GM23248 (cell line): ENCODE data around the gene ARHGEF37. TPM values are rescaled to one million over a fixed set of nuclear protein-coding genes. Genes with fewer than 3 reads are reported as not detected.

Experiments used
- DNase-seq: peaks from one replicate; pipeline ENCODE4 v3.0.0-alpha.2; 2015
- H2AFZ ChIP-seq: fragments of 200-600 bp; sonication (generic); 2 replicates; pipeline ENCODE4 v1.6.1; 2016; ENCODE audit warnings: antibody characterized with exemption
- H3F3A ChIP-seq: fragments of 200-600 bp; sonication (generic); 2 replicates; pipeline ENCODE4 v1.6.1; 2016; ENCODE audit warnings: mild to moderate bottlenecking, antibody characterized with exemption, mixed run types; ENCODE audit not compliant: insufficient read depth
- H3K27ac ChIP-seq: fragments of 200-600 bp; sonication (generic); 2 replicates; pipeline ENCODE4 v1.5.1; 2016; ENCODE audit warnings: mild to moderate bottlenecking
- H3K27me3 ChIP-seq: fragments of 200-600 bp; sonication (generic); replicated peaks from 2 replicates; pipeline ENCODE4 v1.6.1; 2016; ENCODE audit warnings: mild to moderate bottlenecking; ENCODE audit not compliant: insufficient read depth
- H3K36me3 ChIP-seq: fragments of 200-600 bp; sonication (generic); 2 replicates; pipeline ENCODE4 v1.6.1; 2016; ENCODE audit warnings: low read depth, mild to moderate bottlenecking
- H3K4me1 ChIP-seq: fragments of 200-600 bp; sonication (generic); 2 replicates; pipeline ENCODE4 v1.6.1; 2016; ENCODE audit warnings: mild to moderate bottlenecking; ENCODE audit not compliant: insufficient read depth
- H3K4me2 ChIP-seq: fragments of 200-600 bp; sonication (generic); one replicate; pipeline ENCODE4 v1.6.1; 2016; ENCODE audit warnings: mild to moderate bottlenecking; ENCODE audit not compliant: unreplicated experiment
- H3K4me3 ChIP-seq: fragments of 200-600 bp; sonication (generic); 2 replicates; pipeline ENCODE4 v1.5.1; 2016; ENCODE audit warnings: mild to moderate bottlenecking
- H3K79me2 ChIP-seq: fragments of 200-600 bp; sonication (generic); 2 replicates; pipeline ENCODE4 v1.6.1; 2016; ENCODE audit warnings: mild to moderate bottlenecking; ENCODE audit not compliant: insufficient read depth
- H3K9ac ChIP-seq: fragments of 200-600 bp; sonication (generic); 2 replicates; pipeline ENCODE4 v1.6.1; 2016; ENCODE audit warnings: mild to moderate bottlenecking
- H3K9me2 ChIP-seq: fragments of 200-600 bp; sonication (generic); 2 replicates; pipeline ENCODE4 v1.6.1; 2016; ENCODE audit warnings: mixed run types, mild to moderate bottlenecking, moderate library complexity; ENCODE audit not compliant: insufficient read depth
- H3K9me3 ChIP-seq: fragments of 200-600 bp; sonication (generic); one replicate; pipeline ENCODE4 v1.6.1; 2017; ENCODE audit warnings: low read depth
- H4K20me1 ChIP-seq: fragments of 200-600 bp; sonication (generic); 2 replicates; pipeline ENCODE4 v1.6.0; 2016; ENCODE audit not compliant: insufficient read depth
- EZH2 ChIP-seq: fragments of 200-600 bp; sonication (generic); IDR thresholded peaks from 2 replicates; pipeline ENCODE4 v1.6.1; 2018; ENCODE audit warnings: antibody characterized with exemption, mild to moderate bottlenecking; ENCODE audit not compliant: insufficient read depth, poor library complexity, severe bottlenecking
- EZH2phosphoT487 ChIP-seq: fragments of 200-600 bp; sonication (generic); IDR thresholded peaks from 2 replicates; pipeline ENCODE4 v1.6.1; 2018; ENCODE audit warnings: antibody characterized with exemption, moderate library complexity, mild to moderate bottlenecking, low read depth; ENCODE audit not compliant: insufficient read depth
- WGBS, 2 experiments: methylation state at CpG; one replicate each; pipeline ENCODE4 v1.1.6; 2015 to 2017; ENCODE audit warnings: low lambda C conversion rate in 2 of 2, low coverage in 1 of 2; ENCODE audit errors: missing lambda C conversion rate in 2 of 2; 5-methylcytosine and 5-hydroxymethylcytosine counted together
- in situ Hi-C: fragments of 300-500 bp; cut with MboI; formaldehyde crosslinking; loops from 2 replicates; pipeline ENCODE4 v1.15.0; 2020
- polyA plus RNA-seq: library from polyadenylated mRNA; unstranded; fragments of >200 nt; fragmentation: Nextera tagmentation; extraction: Ambion mirVana; gene quantifications from 2 replicates; pipeline ENCODE4 v1.2.1, GENCODE V29; 2016
- total RNA-seq: library from RNA; depleted of rRNA; stranded (reverse); fragments of >200 nt; shearing (Covaris generic); gene quantifications from 2 replicates; pipeline ENCODE4 v1.2.3, GENCODE V29; 2014

The ARHGEF37 gene
- total and polyA plus RNA-seq, 2 experiments from 2014 or later, result 0.51 to 0.97 TPM

- H3F3A ChIP-seq, result peaks cover 59% of the 10 kb centered on the region
- H3K36me3 ChIP-seq, result peaks cover 38% of the 10 kb centered on the region
- peaks cover 28% of the 10 kb centered on the region for H3K4me1 ChIP-seq
- no peak overlapping the region for H2AFZ ChIP-seq
- peak; percentile 40 for DNase-seq
- H3K9me3 ChIP-seq, result no peaks in the 10 kb centered on the region
- H3K27me3 ChIP-seq, result no peaks in the 10 kb centered on the region
- in situ Hi-C loops, result no loop called here
- H4K20me1 ChIP-seq, result peaks cover 44% of the 10 kb centered on the region
- WGBS, 2 experiments, result 66 to 70% methylated on average over 3 of the region's 3 CpGs
- peak overlapping the region; percentile 21 for H3K4me2 ChIP-seq
- H3K79me2 ChIP-seq, result peaks cover 98% of the 10 kb centered on the region
- H3K4me3 ChIP-seq, result peak overlapping the region; percentile 24; the same call in 1 of the 2 replicates
- peak overlapping the region; percentile 9; the same call in 1 of the 2 replicates for H3K9ac ChIP-seq
- H3K27ac ChIP-seq, result peak overlapping the region; percentile 13
- no peak for TF ChIP-seq EZH2phosphoT487
- TF ChIP-seq EZH2, result no peak
- H3K9me2 ChIP-seq, result no peaks in the 10 kb centered on the region
Observed at GRCh38 chr5:149540089-149540488, 41.2 kb upstream of the ARHGEF37 start.

- Histone ChIP-seq H2AFZ (no peak overlapping the region), H4K20me1 (peaks cover 30% of the 10 kb centered on the region), H3K36me3 (peaks cover 40% of the 10 kb centered on the region), H3K4me3 (no peak overlapping the region), H3K9me2 (no peaks in the 10 kb centered on the region), H3K27ac (0 out of 2 replicates have a peak overlapping the region, but pooled peaks have one; percentile 12), H3K27me3 (no peaks in the 10 kb centered on the region), H3F3A (peaks cover 50% of the 10 kb centered on the region), H3K79me2 (peaks cover 98% of the 10 kb centered on the region), H3K9me3 (no peaks in the 10 kb centered on the region), H3K9ac (no peak overlapping the region), H3K4me1 (peaks cover 18% of the 10 kb centered on the region), H3K4me2 (no peak overlapping the region)
- 74 to 79% methylated on average over 6 of the region's 6 CpGs for WGBS, 2 experiments
- TF ChIP-seq EZH2 (no peak), EZH2phosphoT487 (no peak)
- DNase-seq, result no peak
- in situ Hi-C loops, result no loop called here
Observed at GRCh38 chr5:149541893-149542292, 39.4 kb upstream of the ARHGEF37 start.

GRCh38 chr5:149543361-149544027 is 37.8 kb upstream of the ARHGEF37 start:
- H4K20me1 ChIP-seq, result peaks cover 38% of the 10 kb centered on the region
- no peaks in the 10 kb centered on the region for H3K9me3 ChIP-seq
- peak overlapping the region; percentile 14 for H3K27ac ChIP-seq
- peaks cover 34% of the 10 kb centered on the region for H3K4me1 ChIP-seq
- no peak for DNase-seq
- 0 out of 2 replicates have a peak overlapping the region, but pooled peaks have one; percentile 4 for H3K9ac ChIP-seq
- WGBS, 2 experiments, result 75 to 79% methylated on average over 8 of the region's 8 CpGs
- no peaks in the 10 kb centered on the region for H3K27me3 ChIP-seq
- H2AFZ ChIP-seq, result no peak overlapping the region
- peak overlapping the region; percentile 3 for H3K4me2 ChIP-seq
- peaks cover 98% of the 10 kb centered on the region for H3K79me2 ChIP-seq
- peaks cover 49% of the 10 kb centered on the region for H3K36me3 ChIP-seq
- no peak overlapping the region for H3K4me3 ChIP-seq
- H3F3A ChIP-seq, result peaks cover 52% of the 10 kb centered on the region
- in situ Hi-C loops, result no loop called here
- H3K9me2 ChIP-seq, result no peaks in the 10 kb centered on the region
- TF ChIP-seq EZH2 (no peak), EZH2phosphoT487 (no peak)

- no peaks in the 10 kb centered on the region for H3K9me2 ChIP-seq
- no peak overlapping the region for H3K4me3 ChIP-seq
- H2AFZ ChIP-seq, result no peak overlapping the region
- H3K27me3 ChIP-seq, result no peaks in the 10 kb centered on the region
- peak overlapping the region; percentile 3 for H3K4me2 ChIP-seq
- peak overlapping the region; percentile 14 for H3K27ac ChIP-seq
- peaks cover 38% of the 10 kb centered on the region for H4K20me1 ChIP-seq
- H3F3A ChIP-seq, result peaks cover 57% of the 10 kb centered on the region
- peaks cover 54% of the 10 kb centered on the region for H3K36me3 ChIP-seq
- peaks cover 98% of the 10 kb centered on the region for H3K79me2 ChIP-seq
- in situ Hi-C loops, result no loop called here
- no peak for DNase-seq
- H3K9ac ChIP-seq, result no peak overlapping the region
- TF ChIP-seq EZH2phosphoT487 (no peak), EZH2 (no peak)
- H3K9me3 ChIP-seq, result no peaks in the 10 kb centered on the region
- 77 to 79% methylated on average over 3 of the region's 3 CpGs for WGBS, 2 experiments
- peaks cover 39% of the 10 kb centered on the region for H3K4me1 ChIP-seq
Observed at GRCh38 chr5:149544028-149544420, 37.3 kb upstream of the ARHGEF37 start.
